NOMO-1 treated with DMSO at 0.1 percent for 48 hours (cell line): Measurements from ENCODE around the gene ATP2B2.

Experiments used
- DNase-seq: peaks from one replicate; lab custom pipeline; 2025; ENCODE audit not compliant: unreplicated experiment; lab: John Stamatoyannopoulos, UW

ATP2B2 gene

GRCh38 chr3:10335190-10335738 lies 170.1 kb downstream of the ATP2B2 start:
- DNase-seq: no peak

- no peak for DNase-seq
These were observed 170.9 kb downstream of the ATP2B2 start for GRCh38 chr3:10334459-10334858.

- DNase-seq: no peak
These were observed 171.3 kb downstream of the ATP2B2 start for GRCh38 chr3:10334042-10334441.

- no peak for DNase-seq
These were observed 172.1 kb downstream of the ATP2B2 start for GRCh38 chr3:10333349-10333650.

GRCh38 chr3:10332481-10333348 lies 172.7 kb downstream of the ATP2B2 start:
- no peak for DNase-seq

- DNase-seq: no peak
These were observed 174.1 kb downstream of the ATP2B2 start for GRCh38 chr3:10331320-10331719.

- no peak for DNase-seq
These were observed 175.1 kb downstream of the ATP2B2 start for GRCh38 chr3:10330319-10330718.

- DNase-seq: no peak
These were observed 175.8 kb downstream of the ATP2B2 start for GRCh38 chr3:10329495-10330015.

GRCh38 chr3:10328460-10329071 lies 176.8 kb downstream of the ATP2B2 start:
- DNase-seq: no peak

- DNase-seq: no peak
These were observed 177.8 kb downstream of the ATP2B2 start for GRCh38 chr3:10327592-10327991.

GRCh38 chr3:10322352-10322710 lies 183.1 kb downstream of the ATP2B2 start:
- DNase-seq: peak; percentile 20

GRCh38 chr3:10321630-10322351 lies 183.6 kb downstream of the ATP2B2 start:
- no peak for DNase-seq

GRCh38 chr3:10320320-10320677 lies 185.1 kb downstream of the ATP2B2 start:
- no peak for DNase-seq

- no peak for DNase-seq
These were observed 185.6 kb downstream of the ATP2B2 start for GRCh38 chr3:10319804-10320203.

GRCh38 chr3:10319251-10319650 lies 186.1 kb downstream of the ATP2B2 start:
- no peak for DNase-seq

- no peak for DNase-seq
These were observed 187.4 kb downstream of the ATP2B2 start for GRCh38 chr3:10317961-10318350.

- no peak for DNase-seq
These were observed 187.9 kb downstream of the ATP2B2 start for GRCh38 chr3:10317311-10317960.

- DNase-seq: no peak
These were observed 189.5 kb downstream of the ATP2B2 start for GRCh38 chr3:10315771-10316344.

GRCh38 chr3:10315101-10315500 lies 190.3 kb downstream of the ATP2B2 start:
- DNase-seq: no peak

GRCh38 chr3:10312861-10313260 lies 192.5 kb downstream of the ATP2B2 start:
- no peak for DNase-seq

GRCh38 chr3:10312391-10312790 lies 193.0 kb downstream of the ATP2B2 start:
- DNase-seq: no peak
